ENCODE results near the gene ATP6V0D1.

Gene ATP6V0D1

GRCh38 chr16:67432506-67432890 lies 48.5 kb downstream of the ATP6V0D1 start:
- H3K36me3 Mint-ChIP-seq = no peaks in the 10 kb centered on the region
- peaks cover 18% of the 10 kb centered on the region for H3K27me3 Mint-ChIP-seq
- H3K4me1 Mint-ChIP-seq = peaks cover 3% of the 10 kb centered on the region
- no peak overlapping the region for H3K27ac Mint-ChIP-seq
- peak overlapping the region; percentile 58 for H3K4me3 Mint-ChIP-seq
- no peaks in the 10 kb centered on the region for H3K9me3 Mint-ChIP-seq

DNA sequence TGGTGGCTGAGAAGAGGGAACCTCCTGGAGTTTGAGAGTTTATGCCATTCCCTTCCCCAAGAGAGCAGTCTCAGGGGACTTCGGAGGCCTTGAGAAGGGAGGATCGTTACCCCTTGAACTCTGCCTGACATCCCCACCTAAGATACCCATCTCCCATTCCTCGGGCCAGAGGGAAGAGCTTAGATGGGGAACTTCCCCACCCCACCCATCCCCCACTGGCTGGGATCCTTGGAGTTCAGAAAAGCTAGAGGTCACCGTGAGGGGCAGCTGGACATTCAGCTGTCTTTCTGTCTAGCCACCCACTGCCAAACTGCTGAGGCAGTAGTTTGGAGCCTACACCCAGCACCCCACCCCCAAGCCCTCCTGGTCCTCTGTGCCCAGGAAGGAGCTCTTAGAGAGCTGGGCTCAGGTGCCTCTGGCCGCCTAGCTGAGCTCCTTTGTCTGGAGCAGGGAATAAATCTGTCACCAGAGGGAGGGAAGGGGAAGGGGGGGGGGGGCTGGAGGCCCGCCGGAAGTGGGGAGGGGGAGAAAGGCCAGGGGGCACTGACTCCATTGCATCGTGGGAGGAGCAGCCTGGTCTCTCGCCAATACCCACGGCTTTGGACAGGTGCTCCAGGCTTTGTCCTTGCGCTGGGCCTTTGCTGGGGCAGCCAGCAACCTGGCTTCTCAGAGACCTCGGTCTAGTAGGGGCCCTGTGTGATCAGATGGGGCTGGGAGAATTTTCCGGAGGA lies 49.0 kb downstream of the ATP6V0D1 start:
- no peak overlapping the region for H3K27ac Mint-ChIP-seq
- H3K27me3 Mint-ChIP-seq = peaks cover 21% of the 10 kb centered on the region
- H3K9me3 Mint-ChIP-seq = no peaks in the 10 kb centered on the region
- peak overlapping the region; percentile 62 for H3K4me3 Mint-ChIP-seq
- H3K4me1 Mint-ChIP-seq = peaks cover 3% of the 10 kb centered on the region
- H3K36me3 Mint-ChIP-seq = no peaks in the 10 kb centered on the region

DNA sequence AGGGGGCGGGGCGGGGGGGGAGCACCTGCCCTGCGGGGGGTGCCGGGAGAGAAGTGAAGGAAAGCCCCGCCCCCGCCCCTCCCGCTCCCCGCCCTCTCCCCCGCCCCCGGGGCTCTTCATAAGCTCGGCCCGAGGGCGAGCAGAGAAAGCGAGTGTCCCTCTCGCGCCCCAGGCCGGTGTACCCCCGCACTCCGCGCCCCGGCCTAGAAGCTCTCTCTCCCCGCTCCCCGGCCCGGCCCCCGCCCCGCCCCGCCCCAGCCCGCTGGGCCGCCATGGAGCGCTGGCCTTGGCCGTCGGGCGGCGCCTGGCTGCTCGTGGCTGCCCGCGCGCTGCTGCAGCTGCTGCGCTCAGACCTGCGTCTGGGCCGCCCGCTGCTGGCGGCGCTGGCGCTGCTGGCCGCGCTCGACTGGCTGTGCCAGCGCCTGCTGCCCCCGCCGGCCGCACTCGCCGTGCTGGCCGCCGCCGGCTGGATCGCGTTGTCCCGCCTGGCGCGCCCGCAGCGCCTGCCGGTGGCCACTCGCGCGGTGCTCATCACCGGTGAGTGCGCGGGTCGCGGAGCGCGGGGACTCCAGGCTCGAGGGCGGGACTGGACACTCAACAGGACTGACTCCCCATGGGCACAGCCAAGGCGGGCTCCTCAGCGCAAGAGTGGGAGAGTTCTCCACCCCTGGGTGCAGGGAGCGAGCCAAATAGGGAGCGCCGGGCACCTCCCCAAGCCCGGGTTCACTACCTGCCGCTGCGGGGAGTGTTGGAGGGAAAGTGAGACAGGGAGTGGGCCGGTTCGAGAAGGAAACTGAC lies 49.8 kb downstream of the ATP6V0D1 start, which contains the start of gene HSD11B2:
Gene HSD11B2 (plus strand): TSS at position 145 of the 798 bp plus-strand sequence. CDS start 128 bp downstream, at position 273.
- peaks cover 23% of the 10 kb centered on the region for H3K27me3 Mint-ChIP-seq
- H3K36me3 Mint-ChIP-seq = no peaks in the 10 kb centered on the region
- peak within 1 kb of the TSS; percentile 81 for H3K4me3 Mint-ChIP-seq
- no peak within 1 kb of the TSS for H3K27ac Mint-ChIP-seq
- H3K9me3 Mint-ChIP-seq = no peaks in the 10 kb centered on the region
- H3K4me1 Mint-ChIP-seq = peaks cover 3% of the 10 kb centered on the region

DNA sequence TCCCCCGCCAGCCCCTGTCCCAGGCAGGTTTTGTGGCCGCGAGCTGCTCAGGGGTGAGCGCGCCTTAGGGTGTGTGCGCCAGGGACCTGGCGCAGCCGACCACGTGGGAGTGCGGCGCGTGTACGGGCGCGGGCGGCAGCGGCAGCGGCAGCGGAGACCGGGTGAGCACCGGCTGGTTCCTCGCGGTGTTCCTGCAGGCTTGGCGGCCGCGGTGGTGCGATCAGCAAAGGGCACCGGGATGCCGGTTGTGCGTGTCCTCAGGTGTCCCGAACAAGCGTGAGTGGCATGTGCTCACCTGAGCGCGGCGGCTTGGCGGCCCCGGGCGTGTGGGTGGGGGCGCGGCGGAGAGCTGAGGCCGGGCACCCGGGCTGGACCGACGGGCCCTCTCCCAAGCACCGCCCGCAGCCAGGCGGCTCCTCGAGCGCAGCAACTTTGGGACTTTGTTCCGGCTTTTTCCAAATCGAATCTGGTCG lies 50.4 kb downstream of the ATP6V0D1 start:
- Mint-ChIP-seq H3K9me3 (no peaks in the 10 kb centered on the region), H3K4me1 (peaks cover 3% of the 10 kb centered on the region), H3K27me3 (peaks cover 23% of the 10 kb centered on the region), H3K36me3 (no peaks in the 10 kb centered on the region), H3K27ac (no peak overlapping the region), H3K4me3 (peak overlapping the region; percentile 81)

GRCh38 chr16:67429799-67430503 lies 51.0 kb downstream of the ATP6V0D1 start:
- Mint-ChIP-seq H3K4me3 (peak overlapping the region; percentile 81), H3K4me1 (peaks cover 3% of the 10 kb centered on the region), H3K36me3 (no peaks in the 10 kb centered on the region), H3K9me3 (no peaks in the 10 kb centered on the region), H3K27me3 (peaks cover 27% of the 10 kb centered on the region), H3K27ac (peak overlapping the region; percentile 23)

GRCh38 chr16:67429053-67429798 lies 51.7 kb downstream of the ATP6V0D1 start:
- no peaks in the 10 kb centered on the region for H3K9me3 Mint-ChIP-seq
- peak overlapping the region; percentile 61 for H3K4me3 Mint-ChIP-seq
- peaks cover 27% of the 10 kb centered on the region for H3K27me3 Mint-ChIP-seq
- H3K4me1 Mint-ChIP-seq = peaks cover 3% of the 10 kb centered on the region
- H3K27ac Mint-ChIP-seq = peak overlapping the region; percentile 57
- no peaks in the 10 kb centered on the region for H3K36me3 Mint-ChIP-seq

- H3K9me3 Mint-ChIP-seq = no peaks in the 10 kb centered on the region
- H3K36me3 Mint-ChIP-seq = no peaks in the 10 kb centered on the region
- no peak overlapping the region for H3K27ac Mint-ChIP-seq
- peaks cover 3% of the 10 kb centered on the region for H3K4me1 Mint-ChIP-seq
- H3K4me3 Mint-ChIP-seq = no peak overlapping the region
- peaks cover 27% of the 10 kb centered on the region for H3K27me3 Mint-ChIP-seq
These were observed 52.7 kb downstream of the ATP6V0D1 start for GRCh38 chr16:67428146-67428731.

GRCh38 chr16:67426950-67427349 lies 54.0 kb downstream of the ATP6V0D1 start:
- H3K4me1 Mint-ChIP-seq = peaks cover 3% of the 10 kb centered on the region
- H3K27ac Mint-ChIP-seq = peak overlapping the region; percentile 60
- no peaks in the 10 kb centered on the region for H3K36me3 Mint-ChIP-seq
- no peak overlapping the region for H3K4me3 Mint-ChIP-seq
- H3K27me3 Mint-ChIP-seq = peaks cover 24% of the 10 kb centered on the region
- H3K9me3 Mint-ChIP-seq = no peaks in the 10 kb centered on the region

DNA sequence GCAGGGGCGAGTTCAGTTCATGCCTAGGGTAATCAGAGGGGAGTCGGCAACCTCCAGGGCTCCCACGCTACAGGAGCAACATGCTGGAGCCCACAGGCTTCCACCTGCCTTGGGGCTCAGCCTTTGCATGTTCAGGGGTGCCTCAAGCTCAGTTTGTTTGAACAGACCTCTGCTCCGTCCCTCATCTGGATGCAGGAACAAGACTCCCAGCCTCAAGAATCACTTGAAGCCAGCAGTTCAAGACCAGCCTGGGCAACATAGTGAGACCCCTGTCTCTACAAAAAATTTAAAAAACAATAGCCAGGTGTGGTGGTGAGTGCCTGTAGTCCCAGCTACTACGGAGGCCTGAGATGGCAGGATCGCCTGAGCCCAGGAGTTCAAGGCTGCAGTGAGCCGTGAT lies 54.9 kb downstream of the ATP6V0D1 start:
- no peak overlapping the region for H3K4me3 Mint-ChIP-seq

GRCh38 chr16:67425580-67425979 lies 55.4 kb downstream of the ATP6V0D1 start:
- H3K27me3 Mint-ChIP-seq = peaks cover 24% of the 10 kb centered on the region
- H3K27ac Mint-ChIP-seq = no peak overlapping the region
- H3K4me1 Mint-ChIP-seq = peaks cover 3% of the 10 kb centered on the region
- H3K36me3 Mint-ChIP-seq = no peaks in the 10 kb centered on the region
- no peaks in the 10 kb centered on the region for H3K9me3 Mint-ChIP-seq
- H3K4me3 Mint-ChIP-seq = no peak overlapping the region

More for the DNA sequence above, 54.9 kb downstream of the ATP6V0D1 start:
- Mint-ChIP-seq H3K36me3 (no peaks in the 10 kb centered on the region), H3K27me3 (peaks cover 24% of the 10 kb centered on the region), H3K27ac (no peak overlapping the region), H3K4me1 (peaks cover 3% of the 10 kb centered on the region), H3K9me3 (no peaks in the 10 kb centered on the region)

DNA sequence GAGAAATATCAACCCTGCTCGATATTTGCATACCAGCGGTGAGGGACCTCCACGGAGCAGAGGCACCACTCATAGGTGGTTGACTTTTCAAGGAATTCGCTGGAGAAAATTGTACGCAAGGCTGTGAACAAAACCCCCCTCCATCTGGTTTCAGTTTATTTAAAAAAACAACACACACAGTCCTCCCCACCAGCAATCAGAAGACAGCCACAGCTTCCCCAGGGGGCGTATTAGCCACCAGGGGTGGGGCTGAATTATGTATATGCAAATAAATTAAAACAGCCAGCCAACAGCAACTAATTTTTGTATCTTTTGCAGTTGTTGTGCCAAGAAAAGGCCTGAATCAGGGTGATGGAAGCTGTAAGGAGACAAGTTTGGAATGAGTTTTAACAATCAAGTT lies 55.9 kb downstream of the ATP6V0D1 start:
- H3K4me1 Mint-ChIP-seq = no peaks in the 10 kb centered on the region
- peak overlapping the region; percentile 17 for H3K27ac Mint-ChIP-seq
- no peak overlapping the region for H3K4me3 Mint-ChIP-seq
- H3K27me3 Mint-ChIP-seq = peaks cover 22% of the 10 kb centered on the region
- H3K9me3 Mint-ChIP-seq = no peaks in the 10 kb centered on the region
- no peaks in the 10 kb centered on the region for H3K36me3 Mint-ChIP-seq

DNA sequence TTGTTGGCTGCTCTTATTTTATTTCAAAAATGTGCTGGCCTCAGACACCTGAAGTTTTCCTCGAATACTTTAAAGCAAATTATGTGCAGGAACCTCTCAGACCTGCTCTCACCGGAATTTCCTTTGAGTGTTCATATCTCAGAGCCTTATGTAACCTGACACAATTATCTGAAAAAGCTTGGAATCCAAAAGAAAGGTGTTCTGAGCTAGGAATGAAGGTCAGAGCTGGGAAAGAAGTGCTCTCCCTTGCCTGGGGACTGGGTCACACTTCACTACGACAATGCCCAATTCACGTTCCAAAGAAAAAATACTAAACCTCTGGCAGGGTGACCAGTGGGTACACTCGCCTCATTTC lies 56.7 kb downstream of the ATP6V0D1 start:
- Mint-ChIP-seq H3K9me3 (no peaks in the 10 kb centered on the region), H3K4me3 (no peak overlapping the region), H3K27me3 (peaks cover 22% of the 10 kb centered on the region), H3K4me1 (no peaks in the 10 kb centered on the region), H3K36me3 (no peaks in the 10 kb centered on the region), H3K27ac (no peak overlapping the region)

GRCh38 chr16:67423611-67424260 lies 57.2 kb downstream of the ATP6V0D1 start:
- Mint-ChIP-seq H3K4me3 (no peak overlapping the region), H3K9me3 (no peaks in the 10 kb centered on the region), H3K4me1 (no peaks in the 10 kb centered on the region), H3K27me3 (peaks cover 17% of the 10 kb centered on the region), H3K27ac (no peak overlapping the region), H3K36me3 (no peaks in the 10 kb centered on the region)

GRCh38 chr16:67423015-67423414 lies 57.9 kb downstream of the ATP6V0D1 start:
- Mint-ChIP-seq H3K4me3 (no peak overlapping the region), H3K27me3 (peaks cover 15% of the 10 kb centered on the region), H3K9me3 (no peaks in the 10 kb centered on the region), H3K27ac (no peak overlapping the region), H3K4me1 (no peaks in the 10 kb centered on the region), H3K36me3 (no peaks in the 10 kb centered on the region)

Measured in activated naive CD4-positive, alpha-beta T cell treated with anti-CD3 and anti-CD28 coated beads, Interleukin-2, amount 50 U/mL, for 24 hours (primary cell).